Naive B cell (primary cell): ENCODE results near the gene SLC34A3. TPM values are rescaled to one million over a fixed set of nuclear protein-coding genes. Genes with fewer than 3 reads are reported as not detected.
A peak's percentile ranks its signal among the peaks of the same experiment; 100 is the strongest.

Experiments used
- ATAC-seq, 2 donors: fragments of 150-1000 bp; cut with Tn5 transposase; 2 replicates each; pipeline ENCODE4 v1.10.0; 2021; ENCODE audit warnings: low read depth in 2 of 2, mild to moderate bottlenecking in 2 of 2, moderate library complexity in 2 of 2
- DNase-seq: peaks from one replicate; pipeline ENCODE4 v3.0.0; 2022
- H3K27ac Mint-ChIP-seq, 6 donors: one replicate each; pipeline ENCODE4 v1.8.0; 2020 to 2022; ENCODE audit warnings: mild to moderate bottlenecking in 6 of 6, mixed read lengths in 6 of 6, moderate library complexity in 5 of 6, inconsistent platforms in 2 of 6
- H3K27me3 Mint-ChIP-seq, 3 donors: one replicate each; pipeline ENCODE4 v1.8.0; 2021 to 2022; ENCODE audit warnings: mixed read lengths in 3 of 3, mild to moderate bottlenecking in 1 of 3
- H3K36me3 Mint-ChIP-seq, 2 donors: one replicate each; pipeline ENCODE4 v1.8.0; 2020 to 2022; ENCODE audit warnings: mixed read lengths in 2 of 2, inconsistent platforms in 1 of 2, mild to moderate bottlenecking in 1 of 2
- H3K4me1 Mint-ChIP-seq, 3 donors: one replicate each; pipeline ENCODE4 v1.8.0; 2020 to 2022; ENCODE audit warnings: mixed read lengths in 3 of 3, inconsistent platforms in 1 of 3, mild to moderate bottlenecking in 1 of 3, moderate library complexity in 1 of 3
- H3K4me3 Mint-ChIP-seq, 8 donors: one replicate each; pipeline ENCODE4 v1.8.0; 2020 to 2022; ENCODE audit warnings: mild to moderate bottlenecking in 8 of 8, mixed read lengths in 8 of 8, moderate library complexity in 8 of 8, inconsistent platforms in 2 of 8
- H3K9me3 Mint-ChIP-seq, 7 donors: one replicate each; pipeline ENCODE4 v1.8.0; 2020 to 2022; ENCODE audit warnings: mixed read lengths in 7 of 7, mild to moderate bottlenecking in 5 of 7, inconsistent platforms in 2 of 7, moderate library complexity in 1 of 7
- polyA plus RNA-seq, 6 donors: library from polyadenylated mRNA; unstranded; fragments of 300-500 nt; fragmentation: Illumina TruSeq; gene quantifications; one replicate each; pipeline ENCODE4 v1.2.3, GENCODE V29; 2021; ENCODE audit warnings: low read depth in 6 of 6

SLC34A3 gene
- polyA plus RNA-seq, 6 donors from 2014 or later: not detected

GRCh38 chr9:137224830-137225694 lies 5.6 kb upstream of the SLC34A3 start, which contains the start of gene CYSRT1:
Gene CYSRT1 (plus strand): TSS chr9:137225174. CDS start chr9:137225622, 448 bp downstream.
- no peak for DNase-seq

GRCh38 chr9:137225699-137226331 lies 4.9 kb upstream of the SLC34A3 start:
- Mint-ChIP-seq H3K27me3 (peaks cover 0 to 15% (median 8%) of the 10 kb centered on the region in 3 donors), H3K4me1 (peaks cover 6 to 12% (median 11%) of the 10 kb centered on the region in 3 donors), H3K4me3 (no peak overlapping the region)

More at GRCh38 chr9:137224830-137225694, 5.6 kb upstream of the SLC34A3 start, which contains the start of gene CYSRT1:
- ATAC-seq: no peak
- Mint-ChIP-seq H3K27me3 (peaks cover 0 to 15% (median 8%) of the 10 kb centered on the region in 3 donors), H3K4me1 (peaks cover 6 to 12% (median 11%) of the 10 kb centered on the region in 3 donors), H3K27ac (peak within 1 kb of the TSS in 3 of 6 donors; percentile 79 to 97 (median 80)), H3K36me3 (no peaks in the 10 kb centered on the region), H3K9me3 (peaks cover 0 to 2% (median 0%) of the 10 kb centered on the region in 7 donors), H3K4me3 (peak within 1 kb of the TSS; percentile 75 to 92 (median 80))

GRCh38 chr9:137226338-137227053 lies 4.2 kb upstream of the SLC34A3 start:
- ATAC-seq (no peak), DNase-seq (no peak)
- H3K27ac Mint-ChIP-seq: peak overlapping the region in 3 of 6 donors; percentile 42 to 79 (median 67)
- H3K9me3 Mint-ChIP-seq: peaks cover 0 to 2% (median 0%) of the 10 kb centered on the region in 7 donors
- no peaks in the 10 kb centered on the region for H3K36me3 Mint-ChIP-seq
- H3K4me3 Mint-ChIP-seq: no peak overlapping the region
- H3K27me3 Mint-ChIP-seq: peaks cover 0 to 15% (median 8%) of the 10 kb centered on the region in 3 donors
- peaks cover 6 to 12% (median 11%) of the 10 kb centered on the region in 3 donors for H3K4me1 Mint-ChIP-seq

More at GRCh38 chr9:137225699-137226331, 4.9 kb upstream of the SLC34A3 start:
- no peak for ATAC-seq
- H3K27ac Mint-ChIP-seq: peak overlapping the region in 2 of 6 donors; percentile 67 to 79
- H3K9me3 Mint-ChIP-seq: peaks cover 0 to 2% (median 0%) of the 10 kb centered on the region in 7 donors
- H3K36me3 Mint-ChIP-seq: no peaks in the 10 kb centered on the region
- no peak for DNase-seq

- Mint-ChIP-seq H3K9me3 (peaks cover 0 to 2% (median 0%) of the 10 kb centered on the region in 7 donors), H3K27ac (peak within 1 kb of the TSS; percentile 42 to 97 (median 69)), H3K36me3 (no peaks in the 10 kb centered on the region), H3K4me3 (peak within 1 kb of the TSS in 1 of 8 donors; percentile 12), H3K4me1 (peaks cover 6 to 12% (median 11%) of the 10 kb centered on the region in 3 donors), H3K27me3 (peaks cover 0 to 15% (median 8%) of the 10 kb centered on the region in 3 donors)
- DNase-seq: peak; percentile 78
- ATAC-seq: peak; percentile 42 to 43
Observed at GRCh38 chr9:137227054-137227852, 3.4 kb upstream of the SLC34A3 start, which contains the start of gene RNF224. Gene RNF224 (plus strand): TSS chr9:137227502. CDS start chr9:137228336, 834 bp downstream.

- Mint-ChIP-seq H3K36me3 (no peaks in the 10 kb centered on the region), H3K27me3 (peaks cover 0 to 15% (median 8%) of the 10 kb centered on the region in 3 donors), H3K27ac (peak overlapping the region in 4 of 6 donors; percentile 60 to 97 (median 78)), H3K9me3 (peaks cover 0 to 2% (median 0%) of the 10 kb centered on the region in 7 donors), H3K4me3 (peak overlapping the region in 1 of 8 donors; percentile 12), H3K4me1 (peaks cover 6 to 9% (median 7%) of the 10 kb centered on the region in 3 donors)
- DNase-seq: no peak
- no peak for ATAC-seq
Observed at GRCh38 chr9:137227853-137228505, 2.7 kb upstream of the SLC34A3 start.

- ATAC-seq (no peak), DNase-seq (no peak)
- no peak overlapping the region for H3K27ac Mint-ChIP-seq
- H3K4me1 Mint-ChIP-seq: peaks cover 5 to 7% (median 6%) of the 10 kb centered on the region in 3 donors
- H3K36me3 Mint-ChIP-seq: no peaks in the 10 kb centered on the region
- peaks cover 0 to 2% (median 0%) of the 10 kb centered on the region in 7 donors for H3K9me3 Mint-ChIP-seq
- no peak overlapping the region for H3K4me3 Mint-ChIP-seq
- peaks cover 0 to 15% (median 8%) of the 10 kb centered on the region in 3 donors for H3K27me3 Mint-ChIP-seq
Observed at GRCh38 chr9:137228506-137228967, 2.2 kb upstream of the SLC34A3 start.

- Mint-ChIP-seq H3K4me3 (no peak overlapping the region), H3K4me1 (peaks cover 3 to 7% (median 5%) of the 10 kb centered on the region in 3 donors), H3K27me3 (peaks cover 0 to 15% (median 8%) of the 10 kb centered on the region in 3 donors), H3K36me3 (no peaks in the 10 kb centered on the region), H3K9me3 (peaks cover 0 to 2% (median 0%) of the 10 kb centered on the region in 7 donors), H3K27ac (no peak overlapping the region)
- no peak for DNase-seq
- ATAC-seq: no peak
Observed at GRCh38 chr9:137228968-137229896, 1.5 kb upstream of the SLC34A3 start.

- no peak overlapping the region for H3K27ac Mint-ChIP-seq
- H3K27me3 Mint-ChIP-seq: peaks cover 0 to 21% (median 8%) of the 10 kb centered on the region in 3 donors
- ATAC-seq: no peak
- peaks cover 0 to 2% (median 0%) of the 10 kb centered on the region in 7 donors for H3K9me3 Mint-ChIP-seq
- peaks cover 10 to 14% (median 10%) of the 10 kb centered on the region in 3 donors for H3K4me1 Mint-ChIP-seq
- DNase-seq: no peak
- no peak overlapping the region for H3K4me3 Mint-ChIP-seq
- H3K36me3 Mint-ChIP-seq: no peaks in the 10 kb centered on the region
Observed at GRCh38 chr9:137229903-137230704, 597 bp upstream of the SLC34A3 start.

GRCh38 chr9:137231372-137232039 lies 805 bp downstream of the SLC34A3 start:
- H3K4me1 Mint-ChIP-seq: peaks cover 14 to 19% (median 14%) of the 10 kb centered on the region in 3 donors
- DNase-seq: no peak
- peaks cover 0 to 2% (median 0%) of the 10 kb centered on the region in 7 donors for H3K9me3 Mint-ChIP-seq
- H3K4me3 Mint-ChIP-seq: no peak overlapping the region
- H3K27ac Mint-ChIP-seq: peak overlapping the region in 1 of 6 donors; percentile 81
- peaks cover 0 to 23% (median 8%) of the 10 kb centered on the region in 3 donors for H3K27me3 Mint-ChIP-seq
- no peaks in the 10 kb centered on the region for H3K36me3 Mint-ChIP-seq
- no peak for ATAC-seq

GRCh38 chr9:137232101-137232500 lies 1.4 kb downstream of the SLC34A3 start:
- peaks cover 0 to 23% (median 8%) of the 10 kb centered on the region in 3 donors for H3K27me3 Mint-ChIP-seq
- ATAC-seq (no peak), DNase-seq (no peak)
- H3K9me3 Mint-ChIP-seq: peaks cover 0 to 2% (median 0%) of the 10 kb centered on the region in 7 donors
- peaks cover 14 to 19% (median 14%) of the 10 kb centered on the region in 3 donors for H3K4me1 Mint-ChIP-seq
- no peaks in the 10 kb centered on the region for H3K36me3 Mint-ChIP-seq
- no peak overlapping the region for H3K27ac Mint-ChIP-seq
- H3K4me3 Mint-ChIP-seq: no peak overlapping the region
